HepG2 (cell line): ENCODE measurements around the gene KRTCAP2. TPM values are rescaled to one million over a fixed set of nuclear protein-coding genes. Genes with fewer than 3 reads are reported as not detected.
A peak's percentile ranks its signal among the peaks of the same experiment; 100 is the strongest.

Experiments
- ATAC-seq: fragments of 200-7000 bp; cut with Tn5 transposase; 3 replicates; pipeline ENCODE4 v1.9.1; 2020; ENCODE audit warnings: mild to moderate bottlenecking, moderate library complexity
- BruUV-seq: library from RNA; stranded (reverse); fragments of 400-500 nt; replicated peaks from 2 replicates; lab custom pipeline; 2021; lab: Mats Ljungman, UMichigan
- CTCF ChIA-PET: fragments of 300-600 bp; formaldehyde crosslinking; extraction: SDS; loops from one replicate; lab custom pipeline; 2021; ENCODE audit warnings: low total read pairs, inconsistent platforms, low intra/inter-chr PET ratio; lab: Yijun Ruan, JAX
- POLR2A ChIA-PET: fragments of 350-600 bp; sonication (Branson Sonifier 250); formaldehyde crosslinking; loops from one replicate; lab custom pipeline; 2020; ENCODE audit warnings: antibody characterized with exemption, inconsistent platforms; lab: Yijun Ruan, JAX
- DNase-seq: peaks from one replicate; pipeline ENCODE4 v3.0.0-alpha.2; 2015; ENCODE audit warnings: low spot score
- FAIRE-seq: peaks from 3 replicates; lab custom pipeline; 2011; peaks lifted over from hg19 to GRCh38; lab: Jason Lieb, UNC
- H2AFZ ChIP-seq: one replicate; pipeline ENCODE4 v1.6.1; 2011; ENCODE audit warnings: low read length, inconsistent platforms
- H3K27ac ChIP-seq: fragments of 300-600 bp; 3 replicates; pipeline ENCODE4 v1.8.0; 2011; ENCODE audit warnings: mixed run types, mild to moderate bottlenecking, mixed read lengths, low read length, inconsistent platforms; ENCODE audit not compliant: insufficient read depth; ENCODE audit errors: extremely low read length
- H3K27me3 ChIP-seq, 2 experiments: fragments of 200-600 bp in 1 of 2; 2 replicates in 1 of 2; 3 replicates in 1 of 2; pipeline versions ENCODE4 v1.6.0 to v1.8.0; 2011; ENCODE audit warnings: low read length in 2 of 2, mild to moderate bottlenecking in 2 of 2, moderate library complexity in 2 of 2, inconsistent platforms in 1 of 2; ENCODE audit not compliant: insufficient read depth in 2 of 2, control insufficient read depth in 1 of 2
- H3K36me3 ChIP-seq, 2 experiments: fragments of 200-600 bp in 1 of 2; replicated peaks in 1 of 2; 2 replicates in 1 of 2; 3 replicates in 1 of 2; pipeline versions ENCODE4 v1.5.1 to v1.8.0; 2011; ENCODE audit warnings: low read length in 2 of 2, inconsistent platforms in 1 of 2; ENCODE audit not compliant: insufficient read depth in 2 of 2, control insufficient read depth in 1 of 2
- H3K4me1 ChIP-seq: 2 replicates; pipeline ENCODE4 v1.5.1; 2012; ENCODE audit warnings: low read length, inconsistent platforms; ENCODE audit not compliant: insufficient read depth
- H3K4me2 ChIP-seq: 2 replicates; pipeline ENCODE4 v1.6.0; 2011; ENCODE audit warnings: low read depth, low read length, inconsistent platforms
- H3K4me3 ChIP-seq, 3 experiments: fragments of 200-600 bp in 1 of 3; sonication (generic), shearing (Covaris generic) in 1 of 3; replicated peaks in 1 of 3; 2 replicates each; pipeline ENCODE4 v1.5.1; 2011 to 2016; ENCODE audit warnings: low read length in 3 of 3, inconsistent platforms in 2 of 3, low read depth in 2 of 3, mild to moderate bottlenecking in 2 of 3, control low read depth in 1 of 3, mixed read lengths in 1 of 3; ENCODE audit not compliant: insufficient read depth in 1 of 3
- H3K79me2 ChIP-seq: one replicate; pipeline ENCODE4 v1.6.1; 2011; ENCODE audit warnings: low read length, inconsistent platforms; ENCODE audit not compliant: insufficient read depth
- H3K9ac ChIP-seq: 2 replicates; pipeline ENCODE4 v1.6.0; 2011; ENCODE audit warnings: mild to moderate bottlenecking, low read depth, low read length, inconsistent platforms; ENCODE audit not compliant: insufficient read depth
- H3K9me3 ChIP-seq: 2 replicates; pipeline ENCODE4 v1.5.1; 2012; ENCODE audit warnings: mild to moderate bottlenecking, low read length
- H4K20me1 ChIP-seq: 2 replicates; pipeline ENCODE4 v1.6.0; 2011; ENCODE audit warnings: inconsistent platforms, mild to moderate bottlenecking, low read length, moderate library complexity; ENCODE audit not compliant: insufficient read depth
- ARNT2 ChIP-seq: sonication (generic); formaldehyde crosslinking; IDR thresholded peaks from 2 replicates; pipeline ENCODE4 v1.8.0; 2022; ENCODE audit warnings: mild to moderate bottlenecking, low read depth, missing genetic modification reagents, moderate library complexity
- CERS6 ChIP-seq: sonication (generic); formaldehyde crosslinking; IDR thresholded peaks from 2 replicates; pipeline ENCODE4 v1.5.0; 2020; ENCODE audit warnings: missing genetic modification reagents
- EP300 ChIP-seq, 3 experiments: sonication (generic) in 1 of 3; formaldehyde crosslinking in 1 of 3; IDR thresholded peaks; 2 replicates each; pipeline versions ENCODE4 v1.5.1 to v1.6.1; 2011 to 2020; ENCODE audit warnings: low read depth in 2 of 3, low read length in 2 of 3, borderline replicate concordance in 1 of 3, improper control_type of control experiment in 1 of 3, mild to moderate bottlenecking in 1 of 3, missing genetic modification reagents in 1 of 3, moderate library complexity in 1 of 3
- FOXA3 ChIP-seq: IDR thresholded peaks from 2 replicates; pipeline ENCODE4 v1.6.1; 2016; ENCODE audit warnings: missing genetic modification reagents, missing compliant biosample characterization
- FOXO1 ChIP-seq: sonication (generic); formaldehyde crosslinking; IDR thresholded peaks from 2 replicates; pipeline ENCODE4 v1.4.0; 2020; ENCODE audit warnings: missing genetic modification reagents
- HBP1 ChIP-seq: IDR thresholded peaks from 2 replicates; pipeline ENCODE4 v1.6.1; 2016; ENCODE audit warnings: low read depth, control low read depth
- ZNF30 ChIP-seq: sonication (generic); formaldehyde crosslinking; IDR thresholded peaks from 2 replicates; pipeline ENCODE4 v1.5.0; 2020; ENCODE audit warnings: mild to moderate bottlenecking, missing genetic modification reagents
- ZNF446 ChIP-seq: sonication (generic); formaldehyde crosslinking; IDR thresholded peaks from 2 replicates; pipeline ENCODE4 v1.5.0; 2020; ENCODE audit warnings: mild to moderate bottlenecking, missing genetic modification reagents
- ZNF766 ChIP-seq: sonication (generic); formaldehyde crosslinking; IDR thresholded peaks from 2 replicates; pipeline ENCODE4 v1.5.0; 2020; ENCODE audit warnings: missing genetic modification reagents, borderline replicate concordance
- ZXDC ChIP-seq: sonication (generic); formaldehyde crosslinking; IDR thresholded peaks from 2 replicates; pipeline ENCODE4 v1.5.0; 2020; ENCODE audit warnings: mild to moderate bottlenecking, missing genetic modification reagents
- WGBS: methylation state at CpG from one replicate; pipeline ENCODE4 v1.1.6; 2017; ENCODE audit warnings: low lambda C conversion rate; 5-methylcytosine and 5-hydroxymethylcytosine counted together
- in situ Hi-C: cut with HindIII; loops from 2 replicates; pipeline ENCODE4 v1.10.0; 2017; ENCODE audit warnings: low pct_unique_long_range_greater_than_20kb; ENCODE audit not compliant: extremely low pct_ligation_motif_present
- intact Hi-C: fragments of 100-400 bp; cut with micrococcal nuclease; formaldehyde crosslinking; loops from one replicate; pipeline ENCODE4 v1.10.0; 2022; ENCODE audit not compliant: unreplicated experiment
- polyA plus RNA-seq, 8 experiments: library from polyadenylated mRNA; depleted of rRNA in 3 of 8; stranded (reverse) in 7 of 8; unstranded in 1 of 8; fragments of >200 nt; fragmentation: Illumina TruSeq in 4 of 8; extraction: Trizol in 4 of 8; gene quantifications; 2 replicates each; pipeline versions ENCODE4 v1.2.1 to v1.2.3, GENCODE V29; 2011 to 2016; ENCODE audit warnings: low read depth in 4 of 8, missing spikeins in 1 of 8, mixed read lengths in 1 of 8; ENCODE audit not compliant: insufficient read depth in 1 of 8
- total RNA-seq, 5 experiments: library from RNA; depleted of rRNA; stranded (reverse); fragments of >200 nt; fragmentation: Illumina TruSeq; extraction: Trizol; gene quantifications; 2 replicates each; pipeline ENCODE4 v1.2.3, GENCODE V29; 2016; ENCODE audit warnings: low read depth in 1 of 5

KRTCAP2 gene
- total and polyA plus RNA-seq, 2 of the 13 experiments (the other 11 are each of a cell fraction or from before 2014, with no cell fraction given), result 77.3 to 79.4 TPM

GRCh38 chr1:155124503-155125463, 48.3 kb downstream of the KRTCAP2 start (continued):
- TF ChIP-seq CERS6 (CRISPR knock-in tag) (no peak), ZNF30 (no peak), ZNF446 (no peak), FOXO1 (CRISPR knock-in tag) (no peak; the same call in 1 of the 2 replicates), ARNT2 (no peak; the same call in 1 of the 2 replicates)

GRCh38 chr1:155123801-155124200, 49.3 kb downstream of the KRTCAP2 start:
- POLR2A ChIA-PET, result interaction anchor here (1.6 to 6.4 kb wide), 5 partner anchors 9 to 44 kb away, joined by 4 to 144 read pairs (median 56); partner anchors contain the start of genes DPM3 and SLC50A1
- 44% methylated on average over 4 of the region's 4 CpGs for WGBS
- H3K27me3 ChIP-seq, result no peaks in the 10 kb centered on the region; a peak in 1 of 5 replicates
- no peak for ATAC-seq
- H3K4me3 ChIP-seq, result peak overlapping the region in 1 of 3 experiments; percentile 99; a peak in 1 of 6 replicates
- no peak overlapping the region for H2AFZ ChIP-seq
- in situ Hi-C loops (no loop called here), intact Hi-C loops (no loop called here)
- peaks cover 20% of the 10 kb centered on the region for H3K79me2 ChIP-seq
- no peak overlapping the region for H3K9ac ChIP-seq
- FAIRE-seq, result no peak
- peak overlapping the region; percentile 86; the same call in 1 of the 2 replicates for H3K4me2 ChIP-seq
- CTCF ChIA-PET, result no interaction called here
- peaks cover 36% of the 10 kb centered on the region for H3K4me1 ChIP-seq
- TF ChIP-seq ZNF766, result no peak
- no peak for TF ChIP-seq EP300 (IDR thresholded peaks at IDR 0.05; ENCODE audit: low read depth in 2 of 2, low read length in 2 of 2)
- no peak for TF ChIP-seq EP300 (CRISPR knock-in tag; IDR thresholded peaks at IDR 0.05; ENCODE audit: borderline replicate concordance)
- no peak for TF ChIP-seq HBP1 (CRISPR knock-in tag)
- 0 out of 2 replicates have a peak, but pooled peaks have one; percentile 17 for TF ChIP-seq FOXA3
- TF ChIP-seq ZXDC (CRISPR knock-in tag), result no peak
- no TSS peak for BruUV-seq
- H3K9me3 ChIP-seq, result no peaks in the 10 kb centered on the region
- DNase-seq, result no peak
- peak overlapping the region; percentile 100 for H3K27ac ChIP-seq
- no peaks in the 10 kb centered on the region for H3K36me3 ChIP-seq
- no peaks in the 10 kb centered on the region for H4K20me1 ChIP-seq
